Measurements from ENCODE around the gene GLRX. TPM values are rescaled to one million over a fixed set of nuclear protein-coding genes. Genes with fewer than 3 reads are reported as not detected.

GLRX gene
- total RNA-seq, 1 donor from 2014 or later, result 27.5 TPM

DNA sequence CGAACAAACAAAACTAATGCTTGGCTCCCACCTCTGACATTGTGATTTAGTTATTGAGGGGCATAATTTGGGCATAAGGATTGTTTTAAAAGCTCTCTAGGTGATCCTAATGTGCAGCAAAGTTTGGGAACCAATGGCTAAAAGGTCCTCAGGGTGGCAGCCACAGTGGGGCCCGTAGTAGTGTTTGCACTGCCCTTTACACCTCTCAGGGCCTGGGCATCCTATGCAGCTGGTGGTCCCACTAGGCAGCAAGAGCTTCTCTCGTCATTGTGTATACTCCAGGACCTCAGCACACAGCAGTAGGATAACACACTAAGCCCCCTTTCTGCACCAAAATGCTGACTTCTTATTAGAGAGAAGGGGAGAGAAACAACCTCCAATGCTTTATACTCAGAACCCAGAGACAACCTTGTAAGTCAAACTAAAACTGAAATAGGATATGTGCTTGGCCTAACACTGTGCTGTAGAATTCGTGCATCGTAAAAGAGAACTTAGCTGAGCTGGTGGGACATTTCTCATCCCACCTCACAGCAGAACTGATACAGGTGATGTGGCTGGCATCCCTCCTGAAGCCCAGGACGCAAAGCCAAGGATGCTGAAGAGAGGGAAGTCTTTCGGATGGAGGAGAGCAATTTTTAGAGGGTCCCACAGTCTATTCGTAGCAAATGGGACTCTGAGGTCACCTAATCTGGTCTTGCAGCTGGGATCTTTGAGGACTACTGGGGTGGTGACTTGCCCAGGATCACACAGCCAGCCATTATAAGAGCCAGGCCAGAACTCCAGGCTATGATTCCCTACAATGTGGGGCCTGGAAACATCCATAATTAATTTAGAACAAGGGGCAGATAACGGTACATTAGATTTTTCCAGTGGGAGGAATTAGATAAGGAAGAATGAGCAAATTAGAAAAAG, 1.2 kb downstream of the GLRX start:
- H3K4me3 Mint-ChIP-seq (ENCODE audit: unreplicated experiment), result peak overlapping the region; percentile 98
- peak overlapping the region; percentile 94 for H3K27ac Mint-ChIP-seq (ENCODE audit: unreplicated experiment)
- peaks cover 65% of the 10 kb centered on the region for H3K4me1 Mint-ChIP-seq (ENCODE audit: unreplicated experiment)
- peaks cover 9% of the 10 kb centered on the region for H3K27me3 Mint-ChIP-seq (ENCODE audit: unreplicated experiment)
- no peaks in the 10 kb centered on the region for H3K9me3 Mint-ChIP-seq (ENCODE audit: unreplicated experiment)
- peaks cover 3% of the 10 kb centered on the region for H3K36me3 Mint-ChIP-seq (ENCODE audit: low read depth, unreplicated experiment)
- TF ChIP-seq, protein P1, sequence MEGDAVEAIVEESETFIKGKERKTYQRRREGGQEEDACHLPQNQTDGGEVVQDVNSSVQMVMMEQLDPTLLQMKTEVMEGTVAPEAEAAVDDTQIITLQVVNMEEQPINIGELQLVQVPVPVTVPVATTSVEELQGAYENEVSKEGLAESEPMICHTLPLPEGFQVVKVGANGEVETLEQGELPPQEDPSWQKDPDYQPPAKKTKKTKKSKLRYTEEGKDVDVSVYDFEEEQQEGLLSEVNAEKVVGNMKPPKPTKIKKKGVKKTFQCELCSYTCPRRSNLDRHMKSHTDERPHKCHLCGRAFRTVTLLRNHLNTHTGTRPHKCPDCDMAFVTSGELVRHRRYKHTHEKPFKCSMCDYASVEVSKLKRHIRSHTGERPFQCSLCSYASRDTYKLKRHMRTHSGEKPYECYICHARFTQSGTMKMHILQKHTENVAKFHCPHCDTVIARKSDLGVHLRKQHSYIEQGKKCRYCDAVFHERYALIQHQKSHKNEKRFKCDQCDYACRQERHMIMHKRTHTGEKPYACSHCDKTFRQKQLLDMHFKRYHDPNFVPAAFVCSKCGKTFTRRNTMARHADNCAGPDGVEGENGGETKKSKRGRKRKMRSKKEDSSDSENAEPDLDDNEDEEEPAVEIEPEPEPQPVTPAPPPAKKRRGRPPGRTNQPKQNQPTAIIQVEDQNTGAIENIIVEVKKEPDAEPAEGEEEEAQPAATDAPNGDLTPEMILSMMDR (IDR thresholded peaks at IDR 0.05; ENCODE audit: unreplicated experiment), result no peak
- no peak for DNase-seq (ENCODE audit: low spot score)

DNA sequence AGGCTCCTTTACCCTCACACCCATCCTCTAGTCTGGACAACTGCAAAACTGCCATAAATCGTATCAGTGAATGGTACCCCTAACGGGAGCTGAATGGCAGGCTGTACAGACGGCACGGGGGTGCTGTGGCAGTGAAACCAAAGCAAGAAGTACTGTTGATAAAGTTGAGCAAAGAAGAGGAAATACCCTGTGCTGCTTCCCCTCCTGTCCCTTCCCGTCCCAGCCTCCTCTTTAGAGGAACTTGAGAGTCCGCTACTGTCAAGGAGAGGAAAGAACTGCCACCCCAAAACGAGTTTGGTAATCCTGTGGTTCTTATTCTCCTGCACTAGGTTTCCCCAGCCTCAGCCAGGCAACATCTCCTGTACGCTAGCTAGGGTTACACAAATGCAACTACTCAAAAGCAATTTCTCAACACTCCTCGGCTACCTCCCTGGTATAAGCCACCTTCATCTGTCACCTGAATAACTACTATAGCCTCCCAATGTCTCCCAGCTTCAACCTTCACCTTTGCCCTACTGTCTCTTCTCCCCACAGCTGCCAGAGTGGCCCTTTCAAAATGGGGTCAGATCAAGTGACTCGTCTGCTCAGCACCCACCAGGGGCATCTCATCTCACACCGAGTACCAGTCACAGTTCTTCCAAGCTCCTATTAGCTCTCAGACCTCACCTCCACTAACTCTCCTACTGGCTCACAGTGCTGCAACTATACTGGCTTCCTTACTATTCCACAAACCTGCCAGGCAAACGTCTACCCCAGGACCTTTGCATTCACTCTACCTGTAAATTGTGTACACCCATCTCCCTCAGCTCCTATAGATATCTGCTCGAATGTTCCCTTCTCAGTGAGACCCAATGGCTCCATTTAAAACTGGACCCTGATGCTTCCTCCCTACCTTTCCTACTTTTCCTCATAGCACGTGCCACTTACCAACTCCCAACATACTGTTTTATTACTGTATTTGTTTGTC, 4.1 kb downstream of the GLRX start:
- DNase-seq (ENCODE audit: low spot score), result no peak
- peaks cover 55% of the 10 kb centered on the region for H3K4me1 Mint-ChIP-seq (ENCODE audit: unreplicated experiment)
- H3K36me3 Mint-ChIP-seq (ENCODE audit: low read depth, unreplicated experiment), result peaks cover 16% of the 10 kb centered on the region
- TF ChIP-seq, protein P1 (IDR thresholded peaks at IDR 0.05; ENCODE audit: unreplicated experiment), result no peak
- H3K4me3 Mint-ChIP-seq (ENCODE audit: unreplicated experiment), result peak overlapping the region; percentile 37
- peak overlapping the region; percentile 65 for H3K27ac Mint-ChIP-seq (ENCODE audit: unreplicated experiment)
- H3K9me3 Mint-ChIP-seq (ENCODE audit: unreplicated experiment), result no peaks in the 10 kb centered on the region
- peaks cover 9% of the 10 kb centered on the region for H3K27me3 Mint-ChIP-seq (ENCODE audit: unreplicated experiment)

DNA sequence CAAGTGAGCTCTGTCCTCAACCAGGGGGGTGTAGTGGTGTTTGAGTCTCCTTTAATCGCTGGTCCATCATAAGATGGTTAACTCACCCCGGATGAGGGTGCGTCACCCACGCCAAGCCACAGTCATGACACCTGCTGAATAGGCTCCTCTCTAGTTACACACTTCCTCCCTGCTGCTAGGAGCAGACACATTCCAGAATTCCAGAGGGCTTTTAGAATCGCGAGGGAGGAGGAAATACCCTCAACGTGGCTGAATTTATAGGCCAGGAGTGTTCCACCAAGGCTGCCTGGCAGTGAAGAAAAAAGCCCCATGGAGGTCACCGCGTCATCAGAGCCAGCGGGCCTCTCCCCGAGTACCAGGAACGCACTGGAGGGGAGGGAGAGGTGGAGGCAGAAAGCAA, 5.1 kb downstream of the GLRX start:
- no peak overlapping the region for H3K4me3 Mint-ChIP-seq (ENCODE audit: unreplicated experiment)
- TF ChIP-seq, protein P1 (IDR thresholded peaks at IDR 0.05; ENCODE audit: unreplicated experiment), result no peak
- peak overlapping the region; percentile 49 for H3K27ac Mint-ChIP-seq (ENCODE audit: unreplicated experiment)
- no peaks in the 10 kb centered on the region for H3K9me3 Mint-ChIP-seq (ENCODE audit: unreplicated experiment)
- H3K36me3 Mint-ChIP-seq (ENCODE audit: low read depth, unreplicated experiment), result peaks cover 16% of the 10 kb centered on the region
- H3K4me1 Mint-ChIP-seq (ENCODE audit: unreplicated experiment), result peaks cover 45% of the 10 kb centered on the region
- DNase-seq (ENCODE audit: low spot score), result no peak
- H3K27me3 Mint-ChIP-seq (ENCODE audit: unreplicated experiment), result peaks cover 8% of the 10 kb centered on the region

DNA sequence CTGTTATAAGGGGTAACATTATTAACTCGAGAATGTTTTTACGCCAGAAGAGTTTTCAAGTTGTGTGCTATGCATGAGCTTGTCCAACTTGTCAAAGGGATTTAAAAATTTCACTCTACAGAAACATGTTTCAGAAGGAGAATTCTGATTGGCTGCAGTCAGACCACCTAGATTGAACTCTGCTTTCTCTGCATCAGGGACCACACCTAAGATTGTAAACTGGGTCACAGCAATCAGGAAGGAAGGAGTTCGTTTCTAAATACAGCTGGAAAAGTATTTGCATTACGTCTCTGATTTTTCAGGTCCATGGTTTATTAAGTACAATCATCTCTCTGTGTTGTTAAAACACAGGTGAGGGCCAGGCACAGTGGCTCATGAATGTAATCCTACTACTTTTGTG, 5.8 kb downstream of the GLRX start:
- Mint-ChIP-seq H3K27me3 (ENCODE audit: unreplicated experiment) (peaks cover 7% of the 10 kb centered on the region), H3K4me3 (ENCODE audit: unreplicated experiment) (no peak overlapping the region), H3K27ac (ENCODE audit: unreplicated experiment) (no peak overlapping the region), H3K36me3 (ENCODE audit: low read depth, unreplicated experiment) (peaks cover 16% of the 10 kb centered on the region), H3K9me3 (ENCODE audit: unreplicated experiment) (no peaks in the 10 kb centered on the region), H3K4me1 (ENCODE audit: unreplicated experiment) (peaks cover 46% of the 10 kb centered on the region)
- no peak for DNase-seq (ENCODE audit: low spot score)
- TF ChIP-seq, protein P1 (IDR thresholded peaks at IDR 0.05; ENCODE audit: unreplicated experiment), result no peak

Data from endothelial cell (in vitro differentiated cells).